Measurements from ENCODE around the gene PSMD5. TPM values are rescaled to one million over a fixed set of nuclear protein-coding genes. Genes with fewer than 3 reads are reported as not detected.

Gene PSMD5
- total RNA-seq, 1 donor from 2014 or later = 54.3 TPM

DNA sequence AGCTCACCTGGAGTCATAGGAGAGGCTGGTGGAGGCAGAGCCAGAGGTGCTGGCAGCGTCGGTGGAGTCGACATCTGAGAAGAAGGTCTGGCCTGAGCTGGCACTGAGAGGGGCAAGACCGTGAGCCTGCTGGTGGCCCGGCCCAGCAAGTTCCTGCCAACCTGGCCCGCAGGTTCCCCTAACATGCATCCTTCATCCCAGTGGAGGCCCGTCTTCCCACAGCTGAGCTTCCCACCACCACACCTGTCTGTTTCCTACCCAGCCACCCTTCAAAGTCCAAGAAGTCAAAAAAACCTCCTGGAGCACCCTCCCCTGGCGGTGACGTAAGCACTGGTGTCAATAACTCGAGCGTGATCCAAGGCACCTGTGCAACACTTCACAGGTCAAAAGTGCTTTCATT is 17.4 kb upstream of the PSMD5 start:
- H3K9me3 Mint-ChIP-seq (ENCODE audit: low read depth) = no peaks in the 10 kb centered on the region
- no peak for DNase-seq (ENCODE audit: low spot score)
- no peak overlapping the region for H3K27ac Mint-ChIP-seq (ENCODE audit: unreplicated experiment)
- no peaks in the 10 kb centered on the region for H3K27me3 Mint-ChIP-seq (ENCODE audit: low read depth)
- H3K36me3 Mint-ChIP-seq (ENCODE audit: low read depth) = peaks cover 49% of the 10 kb centered on the region
- no peaks in the 10 kb centered on the region for H3K4me1 Mint-ChIP-seq (ENCODE audit: low read depth)
- no peak for TF ChIP-seq CTCF (IDR thresholded peaks at IDR 0.05)
- no peak overlapping the region for H3K4me3 Mint-ChIP-seq (ENCODE audit: unreplicated experiment)

DNA sequence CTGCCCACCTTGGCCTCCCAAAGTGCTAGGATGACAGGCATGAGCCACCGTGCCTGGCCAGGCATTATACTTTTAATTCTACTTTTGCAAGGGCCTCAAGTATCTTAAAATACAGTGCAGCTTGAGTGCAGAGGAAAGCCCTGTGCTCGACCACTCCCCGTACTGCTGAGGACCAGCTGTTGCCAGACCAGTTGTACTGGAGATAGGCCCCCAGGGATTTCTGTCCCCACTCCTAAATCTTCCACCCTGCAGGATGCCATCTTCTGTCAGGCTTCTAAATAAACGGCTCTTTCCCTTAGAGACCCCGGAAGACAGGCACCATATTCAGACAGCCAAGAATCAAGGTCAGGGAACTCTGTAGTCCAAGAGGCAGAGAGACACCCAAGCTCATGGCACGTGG is 16.6 kb upstream of the PSMD5 start:
- H3K4me1 Mint-ChIP-seq (ENCODE audit: low read depth) = no peaks in the 10 kb centered on the region
- no peak for DNase-seq (ENCODE audit: low spot score)
- no peaks in the 10 kb centered on the region for H3K27me3 Mint-ChIP-seq (ENCODE audit: low read depth)
- no peak overlapping the region for H3K27ac Mint-ChIP-seq (ENCODE audit: unreplicated experiment)
- no peaks in the 10 kb centered on the region for H3K9me3 Mint-ChIP-seq (ENCODE audit: low read depth)
- TF ChIP-seq CTCF (IDR thresholded peaks at IDR 0.05) = no peak
- no peak overlapping the region for H3K4me3 Mint-ChIP-seq (ENCODE audit: unreplicated experiment)
- peaks cover 49% of the 10 kb centered on the region for H3K36me3 Mint-ChIP-seq (ENCODE audit: low read depth)

DNA sequence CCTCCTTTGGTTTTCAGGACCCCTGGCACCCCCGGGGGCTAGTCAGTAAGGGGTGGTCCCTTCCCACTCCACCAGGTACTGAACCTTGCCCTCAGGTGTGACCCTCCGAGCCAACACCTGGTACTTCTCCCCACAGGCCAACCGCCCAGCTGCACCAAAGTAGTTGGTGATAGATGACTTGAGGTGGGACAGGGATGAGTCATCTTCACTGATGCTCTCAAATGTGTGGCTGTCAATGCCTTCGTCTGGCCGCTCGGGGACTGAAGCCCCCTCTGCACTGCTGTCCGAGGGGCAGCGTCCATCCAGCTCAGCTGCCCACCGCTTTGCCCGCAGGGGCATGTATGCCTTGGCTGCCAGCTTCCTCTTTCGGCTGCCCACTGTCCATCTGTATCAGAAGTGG is 15.2 kb upstream of the PSMD5 start:
- H3K4me1 Mint-ChIP-seq (ENCODE audit: low read depth) = peaks cover 5% of the 10 kb centered on the region
- no peak for TF ChIP-seq CTCF (IDR thresholded peaks at IDR 0.05)
- H3K36me3 Mint-ChIP-seq (ENCODE audit: low read depth) = peaks cover 40% of the 10 kb centered on the region
- H3K9me3 Mint-ChIP-seq (ENCODE audit: low read depth) = no peaks in the 10 kb centered on the region
- no peaks in the 10 kb centered on the region for H3K27me3 Mint-ChIP-seq (ENCODE audit: low read depth)
- H3K27ac Mint-ChIP-seq (ENCODE audit: unreplicated experiment) = no peak overlapping the region
- H3K4me3 Mint-ChIP-seq (ENCODE audit: unreplicated experiment) = no peak overlapping the region
- DNase-seq (ENCODE audit: low spot score) = no peak

GRCh38 chr9:120857481-120857880 is 14.8 kb upstream of the PSMD5 start:
- no peak for DNase-seq (ENCODE audit: low spot score)
- Mint-ChIP-seq H3K27me3 (ENCODE audit: low read depth) (no peaks in the 10 kb centered on the region), H3K9me3 (ENCODE audit: low read depth) (no peaks in the 10 kb centered on the region), H3K4me3 (ENCODE audit: unreplicated experiment) (no peak overlapping the region), H3K27ac (ENCODE audit: unreplicated experiment) (no peak overlapping the region), H3K36me3 (ENCODE audit: low read depth) (peaks cover 36% of the 10 kb centered on the region), H3K4me1 (ENCODE audit: low read depth) (peaks cover 9% of the 10 kb centered on the region)
- TF ChIP-seq CTCF (IDR thresholded peaks at IDR 0.05) = no peak

DNA sequence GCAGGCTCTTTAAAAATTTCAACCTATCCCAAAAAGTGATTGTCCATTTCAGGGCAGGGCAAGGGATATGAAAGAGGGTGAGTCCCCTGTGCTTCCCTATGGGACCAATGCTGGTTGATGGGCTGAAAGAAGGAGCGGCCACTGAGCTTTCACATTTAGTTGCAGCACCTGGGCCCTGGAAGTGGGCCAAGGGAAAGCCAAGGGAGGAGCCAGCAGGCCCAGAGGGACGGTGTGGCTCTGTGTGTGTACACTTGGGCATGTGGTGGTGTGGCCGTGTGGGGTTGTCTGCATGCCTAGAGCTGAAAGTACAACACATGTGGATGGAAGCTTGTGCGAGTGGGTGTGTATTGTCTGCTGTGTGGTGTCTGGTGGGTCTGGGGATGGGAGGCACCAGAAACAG is 14.0 kb upstream of the PSMD5 start:
- Mint-ChIP-seq H3K36me3 (ENCODE audit: low read depth) (peaks cover 32% of the 10 kb centered on the region), H3K9me3 (ENCODE audit: low read depth) (no peaks in the 10 kb centered on the region), H3K27me3 (ENCODE audit: low read depth) (no peaks in the 10 kb centered on the region), H3K27ac (ENCODE audit: unreplicated experiment) (no peak overlapping the region), H3K4me1 (ENCODE audit: low read depth) (peaks cover 9% of the 10 kb centered on the region), H3K4me3 (ENCODE audit: unreplicated experiment) (no peak overlapping the region)
- DNase-seq (ENCODE audit: low spot score) = no peak
- TF ChIP-seq CTCF (IDR thresholded peaks at IDR 0.05) = no peak

Measured in chondrocyte (in vitro differentiated cells).